Measurements from ENCODE around the gene ARHGAP15. TPM values are rescaled to one million over a fixed set of nuclear protein-coding genes. Genes with fewer than 3 reads are reported as not detected.

Gene ARHGAP15
- total and polyA plus RNA-seq, 2 experiments from 2014 or later = not detected

GRCh38 chr2:143254110-143254509 is 124.9 kb downstream of the ARHGAP15 start:
- no peaks in the 10 kb centered on the region for H3F3A ChIP-seq (ENCODE audit: insufficient read depth)
- WGBS, 2 experiments (ENCODE audit: low coverage in 1 of 2, low lambda C conversion rate in 2 of 2, missing lambda C conversion rate in 2 of 2) = 65 to 76% methylated on average over 1 of the region's 1 CpG
- no peak overlapping the region for H3K4me3 ChIP-seq
- no peaks in the 10 kb centered on the region for H3K4me1 ChIP-seq (ENCODE audit: insufficient read depth)
- TF ChIP-seq EZH2 (IDR thresholded peaks at IDR 0.05; ENCODE audit: insufficient read depth, poor library complexity, severe bottlenecking) (no peak), EZH2phosphoT487 (IDR thresholded peaks at IDR 0.05; ENCODE audit: insufficient read depth, low read depth) (no peak)
- H3K36me3 ChIP-seq (ENCODE audit: low read depth) = no peaks in the 10 kb centered on the region
- H4K20me1 ChIP-seq (ENCODE audit: insufficient read depth) = no peaks in the 10 kb centered on the region
- in situ Hi-C loops (cut with MboI) = no loop called here
- H2AFZ ChIP-seq = no peak overlapping the region
- H3K27me3 ChIP-seq (replicated peaks; ENCODE audit: insufficient read depth) = peaks cover 17% of the 10 kb centered on the region; the same call in 1 of the 2 replicates
- no peak overlapping the region for H3K4me2 ChIP-seq (ENCODE audit: unreplicated experiment)
- no peaks in the 10 kb centered on the region for H3K9me3 ChIP-seq (ENCODE audit: low read depth)
- no peaks in the 10 kb centered on the region for H3K9me2 ChIP-seq (ENCODE audit: insufficient read depth)
- H3K9ac ChIP-seq = no peak overlapping the region
- no peaks in the 10 kb centered on the region for H3K79me2 ChIP-seq (ENCODE audit: insufficient read depth)
- no peak for DNase-seq
- H3K27ac ChIP-seq = no peak overlapping the region

DNA sequence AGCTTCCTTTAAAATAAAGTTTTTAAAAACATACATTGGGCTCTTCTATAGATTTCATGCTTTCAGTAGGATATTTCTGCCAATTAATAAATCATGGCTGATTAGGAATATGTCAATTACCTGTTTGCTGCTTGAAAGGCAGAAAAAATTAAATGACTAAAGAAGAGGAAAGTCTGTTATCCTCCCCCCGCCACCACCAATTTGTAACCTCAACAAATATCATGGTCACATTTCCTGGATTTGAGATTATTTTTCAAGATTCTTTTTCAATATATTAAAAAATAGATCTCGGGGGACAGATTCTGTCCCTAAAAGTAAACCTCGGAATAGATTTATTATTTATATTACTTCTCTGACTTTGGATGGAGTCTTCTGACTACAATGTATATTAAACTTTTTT is 125.9 kb downstream of the ARHGAP15 start:
- H3K9me2 ChIP-seq (ENCODE audit: insufficient read depth) = no peaks in the 10 kb centered on the region
- TF ChIP-seq EZH2phosphoT487 (IDR thresholded peaks at IDR 0.05; ENCODE audit: insufficient read depth, low read depth) (no peak), EZH2 (IDR thresholded peaks at IDR 0.05; ENCODE audit: insufficient read depth, poor library complexity, severe bottlenecking) (no peak)
- no peak overlapping the region for H2AFZ ChIP-seq
- no peak overlapping the region for H3K4me2 ChIP-seq (ENCODE audit: unreplicated experiment)
- no peaks in the 10 kb centered on the region for H3K4me1 ChIP-seq (ENCODE audit: insufficient read depth)
- no peaks in the 10 kb centered on the region for H4K20me1 ChIP-seq (ENCODE audit: insufficient read depth)
- H3K79me2 ChIP-seq (ENCODE audit: insufficient read depth) = no peaks in the 10 kb centered on the region
- no peaks in the 10 kb centered on the region for H3K9me3 ChIP-seq (ENCODE audit: low read depth)
- H3F3A ChIP-seq (ENCODE audit: insufficient read depth) = no peaks in the 10 kb centered on the region
- in situ Hi-C loops (cut with MboI) = no loop called here
- H3K9ac ChIP-seq = no peak overlapping the region
- no peak for DNase-seq
- no peak overlapping the region for H3K4me3 ChIP-seq
- H3K36me3 ChIP-seq (ENCODE audit: low read depth) = no peaks in the 10 kb centered on the region
- WGBS, 2 experiments (ENCODE audit: low coverage in 1 of 2, low lambda C conversion rate in 2 of 2, missing lambda C conversion rate in 2 of 2) = 75 to 77% methylated on average over 3 of the region's 3 CpGs
- peaks cover 15% of the 10 kb centered on the region; the same call in 1 of the 2 replicates for H3K27me3 ChIP-seq (replicated peaks; ENCODE audit: insufficient read depth)
- no peak overlapping the region for H3K27ac ChIP-seq

GRCh38 chr2:143255899-143256298 is 126.7 kb downstream of the ARHGAP15 start:
- Histone ChIP-seq H3K9me2 (ENCODE audit: insufficient read depth) (no peaks in the 10 kb centered on the region), H3K4me3 (no peak overlapping the region), H3K9ac (no peak overlapping the region), H3K27ac (no peak overlapping the region), H2AFZ (no peak overlapping the region), H3K27me3 (replicated peaks; ENCODE audit: insufficient read depth) (peaks cover 15% of the 10 kb centered on the region; the same call in 1 of the 2 replicates), H3K36me3 (ENCODE audit: low read depth) (no peaks in the 10 kb centered on the region), H3K9me3 (ENCODE audit: low read depth) (no peaks in the 10 kb centered on the region), H3K4me1 (ENCODE audit: insufficient read depth) (no peaks in the 10 kb centered on the region), H3F3A (ENCODE audit: insufficient read depth) (no peaks in the 10 kb centered on the region), H4K20me1 (ENCODE audit: insufficient read depth) (no peaks in the 10 kb centered on the region), H3K79me2 (ENCODE audit: insufficient read depth) (no peaks in the 10 kb centered on the region), H3K4me2 (ENCODE audit: unreplicated experiment) (no peak overlapping the region)
- DNase-seq = no peak
- TF ChIP-seq EZH2 (IDR thresholded peaks at IDR 0.05; ENCODE audit: insufficient read depth, poor library complexity, severe bottlenecking) (no peak), EZH2phosphoT487 (IDR thresholded peaks at IDR 0.05; ENCODE audit: insufficient read depth, low read depth) (no peak)
- in situ Hi-C loops (cut with MboI) = no loop called here

- Histone ChIP-seq H3K27ac (no peak overlapping the region), H3F3A (ENCODE audit: insufficient read depth) (no peaks in the 10 kb centered on the region), H3K4me3 (no peak overlapping the region), H3K9ac (no peak overlapping the region), H4K20me1 (ENCODE audit: insufficient read depth) (no peaks in the 10 kb centered on the region), H3K4me1 (ENCODE audit: insufficient read depth) (no peaks in the 10 kb centered on the region), H3K27me3 (replicated peaks; ENCODE audit: insufficient read depth) (peaks cover 15% of the 10 kb centered on the region; the same call in 1 of the 2 replicates), H3K9me2 (ENCODE audit: insufficient read depth) (no peaks in the 10 kb centered on the region), H3K79me2 (ENCODE audit: insufficient read depth) (no peaks in the 10 kb centered on the region), H2AFZ (no peak overlapping the region), H3K4me2 (ENCODE audit: unreplicated experiment) (no peak overlapping the region), H3K9me3 (ENCODE audit: low read depth) (no peaks in the 10 kb centered on the region), H3K36me3 (ENCODE audit: low read depth) (no peaks in the 10 kb centered on the region)
- in situ Hi-C loops (cut with MboI) = no loop called here
- no peak for TF ChIP-seq EZH2phosphoT487 (IDR thresholded peaks at IDR 0.05; ENCODE audit: insufficient read depth, low read depth)
- no peak for TF ChIP-seq EZH2 (IDR thresholded peaks at IDR 0.05; ENCODE audit: insufficient read depth, poor library complexity, severe bottlenecking)
- DNase-seq = no peak
- WGBS, 2 experiments (ENCODE audit: low coverage in 1 of 2, low lambda C conversion rate in 2 of 2, missing lambda C conversion rate in 2 of 2) = 72 to 74% methylated on average over 3 of the region's 3 CpGs
These were observed 129.1 kb downstream of the ARHGAP15 start for GRCh38 chr2:143258126-143258892.
